Peyer's patch (tissue), 4 donors: ENCODE data around the gene CRYGD.

Experiments used
- CTCF ChIP-seq, 6 experiments: fragments of 450-650 bp in 4 of 6; fragments of 200-600 bp in 2 of 6; sonication (generic) in 1 of 6; IDR thresholded peaks; one replicate each; pipeline ENCODE4 v1.5.1; 2017 to 2019; ENCODE audit warnings: antibody characterized with exemption in 6 of 6, mild to moderate bottlenecking in 3 of 6, moderate library complexity in 1 of 6
- POLR2A ChIP-seq, 2 donors: fragments of 450-650 bp; IDR thresholded peaks; one replicate each; pipeline ENCODE4 v1.5.1; 2017; ENCODE audit warnings: antibody characterized with exemption in 2 of 2, mild to moderate bottlenecking in 2 of 2, moderate library complexity in 2 of 2

GRCh38 chr2:208150956-208151355, 26.6 kb upstream of the CRYGD start:
- TF ChIP-seq CTCF (IDR thresholded peaks at IDR 0.05), result no peak
- TF ChIP-seq POLR2A (IDR thresholded peaks at IDR 0.05), result no peak
